ENCODE results near the gene CLDN25.

DNA sequence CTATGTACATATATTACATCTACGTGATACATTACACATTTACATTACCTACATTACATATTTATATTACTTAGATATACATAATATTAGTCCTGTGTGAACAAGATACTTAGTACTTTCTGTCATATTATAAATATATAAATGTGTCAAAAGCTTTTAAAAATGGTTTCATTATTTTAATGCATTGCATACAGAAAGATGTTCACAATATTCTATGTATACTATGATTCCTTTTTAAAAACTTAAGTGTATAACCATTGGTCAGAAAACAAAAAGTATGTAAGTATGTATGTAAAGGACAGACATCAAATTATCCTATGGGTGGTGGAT is 5.5 kb upstream of the CLDN25 start:
- no peak for TF ChIP-seq CTCF (IDR thresholded peaks at IDR 0.05)
- no peak for TF ChIP-seq POLR2A (IDR thresholded peaks at IDR 0.05; ENCODE audit: low read depth)
